RPMI7951 (cell line): ENCODE data around the gene SERPINE2. TPM values are rescaled to one million over a fixed set of nuclear protein-coding genes. Genes with fewer than 3 reads are reported as not detected.

Source experiments
- DNase-seq: peaks from one replicate; pipeline ENCODE4 v3.0.0-alpha.2; 2012; ENCODE audit warnings: low read depth
- total RNA-seq: library from RNA; depleted of rRNA; stranded (reverse); fragments of >200 nt; shearing (Covaris generic); gene quantifications from 2 replicates; pipeline ENCODE4 v1.2.3, GENCODE V29; 2014; rRNA removed

SERPINE2 gene, protein sequence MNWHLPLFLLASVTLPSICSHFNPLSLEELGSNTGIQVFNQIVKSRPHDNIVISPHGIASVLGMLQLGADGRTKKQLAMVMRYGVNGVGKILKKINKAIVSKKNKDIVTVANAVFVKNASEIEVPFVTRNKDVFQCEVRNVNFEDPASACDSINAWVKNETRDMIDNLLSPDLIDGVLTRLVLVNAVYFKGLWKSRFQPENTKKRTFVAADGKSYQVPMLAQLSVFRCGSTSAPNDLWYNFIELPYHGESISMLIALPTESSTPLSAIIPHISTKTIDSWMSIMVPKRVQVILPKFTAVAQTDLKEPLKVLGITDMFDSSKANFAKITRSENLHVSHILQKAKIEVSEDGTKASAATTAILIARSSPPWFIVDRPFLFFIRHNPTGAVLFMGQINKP
- 134 and 173 TPM in 2 replicates for total RNA-seq

DNA sequence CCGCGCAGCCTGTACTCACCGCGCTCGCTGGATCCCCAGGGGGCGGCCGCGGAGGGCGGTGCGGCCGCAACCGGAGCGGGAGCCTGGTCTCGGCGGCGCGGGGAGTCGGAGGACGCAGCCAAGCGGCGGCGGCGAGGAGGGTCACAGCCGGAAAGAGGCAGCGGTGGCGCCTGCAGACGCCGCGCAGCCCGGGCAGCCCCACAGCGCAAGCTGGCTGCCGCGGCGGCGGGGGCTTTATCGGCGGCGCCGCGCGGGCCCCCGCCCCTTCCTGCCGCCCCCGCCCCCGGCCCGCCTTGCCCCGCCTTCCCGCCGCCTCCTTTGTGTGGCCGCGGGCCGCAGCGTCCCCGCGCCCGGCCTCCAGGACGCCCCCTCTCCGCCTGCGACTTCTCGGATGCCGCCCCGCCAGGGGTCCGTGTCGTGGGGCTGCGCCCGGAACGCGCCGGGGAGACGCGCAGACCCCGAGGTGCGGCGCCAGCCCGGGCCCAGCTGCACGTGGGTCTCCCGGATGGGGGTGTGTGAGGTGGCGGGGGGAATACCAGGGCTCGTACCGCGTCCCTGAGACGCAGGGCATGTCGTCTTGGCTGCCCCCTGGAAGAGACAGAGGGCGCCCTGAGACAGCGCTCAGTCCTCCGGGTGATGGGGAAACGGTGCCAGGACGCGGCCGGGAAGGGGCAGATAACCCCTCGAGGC, at the start of gene SERPINE2:
SERPINE2 (minus strand) TSS at position 207 of the 690 bp plus-strand sequence. CDS start 37,386 bp downstream, outside the sequence.
- peak; percentile 82 for DNase-seq

DNA sequence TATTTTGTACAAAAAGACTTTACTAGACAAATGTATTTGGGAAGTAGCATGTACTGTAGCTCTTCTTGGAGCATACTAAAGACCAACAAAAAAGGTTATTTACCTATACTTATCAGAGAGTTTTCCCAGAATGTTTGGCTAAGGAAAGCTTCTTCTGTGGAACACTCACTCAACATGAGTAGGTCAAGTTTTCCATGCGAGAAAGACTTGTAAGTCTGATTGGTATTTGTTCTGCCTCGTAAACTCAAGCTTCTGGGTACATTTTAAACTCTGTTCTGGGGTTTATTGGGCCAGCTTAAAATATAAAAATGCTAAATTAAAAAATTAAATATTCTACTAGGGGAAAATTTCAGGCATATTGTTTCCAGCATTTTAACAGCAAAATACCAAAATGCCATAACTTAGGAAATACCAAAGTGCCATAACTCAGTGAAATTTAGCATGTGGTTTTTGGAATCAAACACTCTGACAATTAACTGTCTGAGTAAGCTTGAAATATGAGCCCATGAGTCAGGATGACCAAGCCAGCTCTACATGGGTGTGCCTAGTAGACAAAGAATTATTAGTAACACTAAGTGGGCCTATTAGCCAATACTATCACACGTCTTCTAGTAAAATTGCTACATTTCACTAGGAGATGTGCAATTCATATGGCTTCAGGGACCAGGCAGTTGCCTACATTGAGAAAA, 47.3 kb upstream of the SERPINE2 start:
- DNase-seq, result peak; percentile 90

DNA sequence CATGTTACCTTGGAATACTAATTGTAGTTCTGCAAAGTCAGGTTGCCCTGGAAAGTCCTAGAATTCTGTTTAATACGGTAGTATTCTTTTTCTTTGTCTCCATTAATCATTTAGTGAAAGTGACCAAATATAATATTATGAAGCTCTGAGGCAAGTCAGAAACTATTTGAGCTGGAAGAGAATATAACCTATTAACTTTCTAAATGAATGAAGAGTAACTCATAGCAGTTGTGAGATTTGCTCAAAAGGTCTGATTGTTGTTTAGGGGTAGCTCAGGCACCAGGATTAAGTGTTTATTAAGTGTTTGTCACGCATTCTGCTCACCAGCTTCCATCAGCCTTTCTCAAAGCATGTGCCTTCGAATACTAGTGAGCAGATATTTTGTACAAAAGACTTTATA, 46.7 kb upstream of the SERPINE2 start:
- DNase-seq, result no peak

DNA sequence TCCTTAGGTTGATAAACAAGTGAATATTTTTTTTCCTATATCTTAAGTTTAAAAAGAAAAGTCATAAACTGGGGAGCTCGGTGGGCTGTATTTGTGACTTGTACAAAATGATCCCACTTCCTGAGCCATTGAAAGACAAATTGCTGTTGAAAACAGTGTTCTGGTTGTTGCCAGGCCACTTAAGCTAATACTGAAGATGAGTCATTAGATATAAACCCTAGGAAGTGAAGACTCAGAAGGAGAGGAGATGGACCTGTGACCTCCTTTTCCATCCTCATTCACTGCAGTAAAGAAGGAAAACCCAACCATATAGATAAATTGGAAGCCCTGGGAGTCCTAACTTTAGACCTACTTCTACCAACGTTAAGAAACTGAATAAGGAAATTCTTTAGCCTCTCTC, 46.2 kb upstream of the SERPINE2 start:
- DNase-seq, result peak; percentile 81

DNA sequence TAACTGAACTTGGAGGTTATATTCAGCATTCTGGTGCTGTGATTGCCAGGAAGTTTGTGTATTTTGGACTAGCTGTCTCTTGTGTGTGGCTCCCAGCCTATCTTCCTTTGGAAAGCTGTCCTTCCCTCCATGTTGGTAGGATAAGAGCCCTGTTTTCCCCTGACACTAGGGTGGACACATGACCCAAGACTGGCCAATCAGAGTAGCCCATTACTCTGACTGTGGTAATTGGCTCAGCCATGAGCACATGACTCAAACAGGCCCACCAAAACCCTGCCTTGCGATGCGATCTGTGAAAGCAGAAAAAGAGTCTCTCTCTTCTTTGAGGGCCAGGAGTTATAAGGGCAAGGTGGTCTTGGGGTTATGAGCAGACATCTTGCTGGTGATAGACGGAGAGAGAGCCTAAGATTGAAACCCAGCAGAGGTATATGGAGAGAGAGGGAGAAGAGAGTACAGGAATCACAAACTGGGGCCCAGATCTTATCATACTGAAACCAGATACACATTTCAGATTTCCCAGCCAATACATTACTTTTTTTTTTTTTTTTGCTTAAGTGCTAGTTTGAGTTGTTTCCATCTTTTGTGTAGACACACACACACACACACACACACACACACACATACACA, 45.3 kb upstream of the SERPINE2 start:
- no peak for DNase-seq

DNA sequence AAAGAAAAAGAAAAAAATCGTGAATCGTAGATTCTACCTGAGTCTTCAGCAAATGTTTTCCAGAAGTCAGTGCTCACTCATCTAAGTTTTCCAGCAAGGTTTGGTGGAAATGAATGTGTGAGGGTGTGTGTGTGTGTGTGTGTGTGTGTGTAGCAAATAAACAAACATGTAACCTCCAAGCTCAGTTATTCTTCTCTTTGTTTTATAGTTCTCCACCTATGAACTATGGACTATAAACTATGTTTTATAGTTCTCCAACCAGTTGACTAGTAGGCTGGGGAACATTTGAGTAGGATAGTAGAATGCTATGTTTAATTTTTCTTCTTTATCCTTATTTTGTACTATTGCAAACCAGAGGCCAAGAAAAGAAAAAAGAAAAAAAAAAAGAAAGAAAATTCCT, 44.6 kb upstream of the SERPINE2 start:
- no peak for DNase-seq

DNA sequence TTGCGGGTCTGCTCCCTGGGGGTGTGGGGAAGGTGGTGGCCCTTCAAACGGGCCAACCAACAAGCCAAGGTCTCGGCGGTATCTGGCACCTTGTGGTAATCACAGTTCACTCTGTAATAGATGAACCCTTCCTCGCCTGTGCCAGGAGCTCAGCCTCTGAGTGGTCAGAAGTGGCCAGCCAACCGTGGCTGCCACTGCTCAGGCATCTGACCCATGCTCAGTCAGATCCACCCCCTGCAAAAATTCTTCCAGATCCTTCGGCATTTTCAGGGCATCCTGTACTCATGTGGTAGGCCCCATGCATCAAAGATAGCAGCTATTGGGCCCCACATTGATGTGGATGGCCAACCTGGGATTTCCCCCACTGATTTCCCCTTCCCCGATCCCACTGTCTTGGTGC, 39.6 kb upstream of the SERPINE2 start:
- no peak for DNase-seq

DNA sequence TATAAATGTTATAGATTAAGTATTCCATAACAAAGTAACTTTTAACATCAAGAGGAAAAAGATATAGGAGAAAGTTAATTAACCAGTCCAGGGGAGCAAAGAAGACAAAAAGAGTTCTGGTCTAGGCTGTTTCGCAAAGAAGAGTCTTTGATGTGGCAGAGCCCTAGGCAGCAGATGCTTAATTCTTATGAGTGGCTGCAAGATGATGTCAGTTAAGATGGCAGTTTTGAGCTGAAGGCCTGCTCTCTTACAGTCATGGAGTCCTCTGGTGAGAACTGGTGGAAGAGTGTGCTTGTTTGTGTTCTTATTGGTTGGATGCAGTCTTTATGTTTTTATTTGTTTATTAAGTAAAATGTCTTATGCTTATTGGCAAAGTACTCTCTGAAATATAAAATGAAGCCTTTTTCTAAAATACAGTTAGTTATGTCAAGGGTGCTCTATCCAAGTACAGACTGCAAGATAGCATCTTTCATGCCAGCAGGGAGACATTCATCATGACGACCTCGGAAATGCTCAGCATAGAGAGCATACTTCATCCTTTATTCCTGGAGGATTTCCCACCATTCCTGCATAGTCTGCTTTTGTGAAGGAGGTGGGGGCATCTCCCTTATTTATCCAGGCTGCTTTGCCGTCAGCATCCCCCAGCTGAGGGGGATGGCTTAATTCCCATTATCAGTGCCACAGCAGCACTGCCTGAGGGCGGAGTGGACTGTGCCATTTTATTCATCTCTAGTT, 38.9 kb upstream of the SERPINE2 start:
- no peak for DNase-seq

DNA sequence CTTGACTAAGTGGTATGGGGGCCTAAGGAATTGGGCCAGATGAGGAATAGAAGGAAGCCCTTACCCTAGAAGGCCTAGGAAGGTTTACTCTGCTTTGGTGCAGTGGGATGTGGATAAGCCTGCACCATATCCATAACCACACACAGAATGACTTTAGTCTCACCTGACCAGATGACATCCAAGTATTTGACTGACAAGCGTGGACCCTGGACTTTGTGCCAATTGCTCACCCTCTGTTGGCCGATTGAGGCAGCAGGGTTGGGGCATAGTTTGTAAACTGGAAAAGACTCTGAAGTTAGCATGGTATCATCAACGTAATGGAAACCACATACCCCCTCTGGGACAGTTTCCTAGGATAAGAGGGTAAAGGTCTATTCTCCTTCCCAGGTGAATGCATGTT, 36.5 kb upstream of the SERPINE2 start:
- DNase-seq, result no peak

DNA sequence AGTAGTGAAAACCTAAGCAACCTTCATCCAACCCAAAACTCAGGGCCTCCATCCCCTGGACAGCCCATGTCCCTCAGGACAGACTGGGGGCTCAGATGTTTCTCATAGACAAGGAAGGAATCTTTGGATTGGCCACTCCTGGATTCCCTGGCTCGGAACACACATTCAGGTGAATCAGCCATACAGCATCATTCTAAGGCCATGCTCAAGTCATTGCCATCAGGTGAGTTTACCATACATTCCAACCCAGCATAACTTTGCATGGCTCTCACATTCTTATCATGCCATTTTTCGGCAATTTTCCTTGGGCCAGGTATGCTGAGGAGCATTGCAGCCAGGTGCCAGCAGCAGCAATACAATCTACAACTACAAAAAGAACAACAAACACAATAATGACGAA, 34.6 kb upstream of the SERPINE2 start:
- DNase-seq, result no peak

DNA sequence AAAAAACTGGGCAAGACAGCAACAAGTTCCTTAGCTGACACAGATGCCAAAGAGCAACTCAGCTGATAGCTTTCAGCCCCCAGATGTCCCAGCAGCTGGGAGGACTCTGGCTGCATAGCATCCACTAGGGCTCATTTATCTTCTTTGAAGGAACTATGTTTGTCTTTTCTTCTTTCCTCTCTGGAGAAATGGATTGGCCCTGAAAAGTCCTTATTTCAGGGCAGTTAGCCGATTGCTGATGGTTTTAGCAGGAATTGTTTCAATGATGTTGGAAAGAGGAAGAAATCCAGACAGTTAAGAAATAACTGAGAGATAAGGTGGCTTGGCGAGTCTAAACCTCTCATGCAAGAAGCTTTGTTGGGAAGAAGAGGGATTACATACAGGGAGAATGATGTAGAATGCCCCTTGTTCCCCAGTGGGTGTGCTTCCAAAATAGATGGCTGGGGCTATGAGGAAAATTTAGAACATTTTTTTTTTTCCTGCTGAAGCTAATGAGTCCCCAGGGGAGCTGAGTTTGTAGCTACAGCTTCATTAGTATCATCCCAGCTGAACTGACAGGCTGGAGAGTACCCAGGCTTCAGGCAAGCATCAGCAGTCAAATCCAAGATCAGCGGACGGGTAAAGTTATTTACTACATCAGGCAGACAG, 33.6 kb upstream of the SERPINE2 start:
- no peak for DNase-seq

DNA sequence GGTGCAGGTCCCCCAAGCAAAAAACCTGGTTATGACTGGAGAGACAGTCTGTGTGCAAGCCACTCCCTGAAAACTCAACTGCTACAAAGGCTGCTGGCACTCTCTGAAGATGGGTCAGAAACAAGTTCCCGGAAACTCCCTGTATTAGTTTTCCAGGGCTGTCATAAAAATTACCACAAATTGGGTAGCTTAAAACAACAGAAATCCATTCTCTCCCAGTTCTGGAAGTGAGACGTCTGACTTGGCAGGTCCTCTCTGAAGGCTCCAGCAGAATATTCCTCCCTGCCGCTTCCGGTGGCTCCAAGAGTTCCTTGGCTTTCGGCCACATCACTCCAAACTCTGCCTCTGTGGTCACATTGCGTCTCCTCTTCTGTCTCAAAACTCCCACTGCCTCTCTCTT, 30.1 kb upstream of the SERPINE2 start:
- no peak for DNase-seq

DNA sequence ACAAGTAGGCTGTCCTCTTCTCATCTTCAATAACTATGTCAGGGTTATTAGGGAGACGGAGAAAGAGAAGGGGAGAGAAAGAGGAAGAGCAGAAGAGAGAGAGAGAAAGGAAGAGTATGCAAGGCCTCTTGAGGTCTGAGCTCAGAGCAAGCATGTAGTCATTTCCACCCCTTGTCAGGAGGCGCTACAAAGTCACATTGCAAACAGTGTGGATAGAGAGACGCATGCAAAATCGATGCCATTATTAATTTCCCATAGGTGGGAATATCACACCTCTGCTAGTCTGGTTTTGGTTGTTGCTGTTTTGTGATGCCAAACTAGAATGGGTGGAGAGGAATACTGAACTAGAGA, 24.2 kb upstream of the SERPINE2 start:
- DNase-seq, result no peak

DNA sequence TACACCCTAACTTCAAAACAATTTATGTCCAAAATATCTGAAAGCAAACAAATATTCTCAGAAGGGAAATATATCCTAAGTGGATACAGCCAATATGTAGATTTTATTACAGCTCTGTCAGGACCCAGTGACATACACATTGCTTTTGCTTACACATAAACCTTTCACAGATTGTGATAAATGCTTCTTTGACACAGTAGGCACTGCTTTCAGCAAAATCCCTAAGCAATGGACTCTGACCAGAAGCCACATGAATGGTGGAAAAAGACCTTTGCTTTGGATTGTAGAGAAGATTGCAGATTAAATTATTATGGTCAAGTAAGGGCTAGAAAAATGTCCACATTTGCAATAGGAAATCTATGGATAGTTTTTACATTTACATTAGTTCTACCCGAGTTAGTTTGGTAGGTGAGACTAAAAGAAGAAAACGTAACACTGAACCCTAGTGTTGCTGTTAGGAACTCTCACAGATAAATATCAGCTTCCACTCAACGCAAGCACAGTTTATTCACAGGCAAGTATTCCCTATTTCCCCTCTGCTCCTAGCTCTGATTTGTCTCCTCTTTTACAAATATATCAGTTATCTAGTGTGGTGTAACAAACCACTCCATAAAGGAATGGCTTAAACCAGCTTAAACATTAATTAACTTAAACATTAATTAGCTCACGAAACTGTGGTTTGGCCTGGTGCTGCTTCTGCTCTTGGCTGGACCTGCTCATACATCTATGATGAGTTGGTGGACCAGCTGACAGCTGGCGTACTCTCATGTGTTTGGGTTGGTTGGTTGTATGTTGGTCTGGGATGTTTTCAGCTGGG, 23.6 kb upstream of the SERPINE2 start:
- no peak for DNase-seq

DNA sequence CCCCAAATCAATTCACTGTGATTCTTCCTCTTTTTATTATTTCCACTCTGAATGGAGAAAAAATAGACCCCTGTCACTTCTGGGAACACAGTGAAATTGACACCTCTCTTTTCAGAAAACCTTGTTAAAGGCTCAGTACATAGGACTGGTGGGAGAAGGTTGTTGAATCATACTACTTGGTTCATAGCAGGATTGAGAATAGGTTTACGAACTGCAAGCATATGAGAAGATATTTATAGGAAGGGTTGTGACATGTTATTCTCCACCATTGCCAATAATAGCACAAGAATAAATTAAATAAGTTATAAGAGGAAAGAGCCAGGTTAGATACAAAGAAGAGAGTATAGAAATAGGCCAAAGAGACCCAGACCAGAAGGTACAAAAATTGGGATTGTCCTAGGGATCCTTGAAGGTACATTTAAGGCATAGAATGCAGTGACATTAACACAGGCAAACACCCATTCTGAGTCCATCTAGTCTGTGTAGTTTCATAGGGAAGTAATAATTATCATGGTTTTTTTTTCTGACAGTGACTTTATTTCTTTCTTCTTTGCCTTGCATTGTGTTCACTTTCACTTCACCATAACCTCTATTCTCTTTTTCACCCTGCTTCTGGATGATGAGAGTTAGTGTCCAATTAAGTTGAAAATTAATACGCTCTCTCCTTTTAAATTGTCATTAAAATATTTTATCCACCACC, 21.8 kb upstream of the SERPINE2 start:
- DNase-seq, result no peak

DNA sequence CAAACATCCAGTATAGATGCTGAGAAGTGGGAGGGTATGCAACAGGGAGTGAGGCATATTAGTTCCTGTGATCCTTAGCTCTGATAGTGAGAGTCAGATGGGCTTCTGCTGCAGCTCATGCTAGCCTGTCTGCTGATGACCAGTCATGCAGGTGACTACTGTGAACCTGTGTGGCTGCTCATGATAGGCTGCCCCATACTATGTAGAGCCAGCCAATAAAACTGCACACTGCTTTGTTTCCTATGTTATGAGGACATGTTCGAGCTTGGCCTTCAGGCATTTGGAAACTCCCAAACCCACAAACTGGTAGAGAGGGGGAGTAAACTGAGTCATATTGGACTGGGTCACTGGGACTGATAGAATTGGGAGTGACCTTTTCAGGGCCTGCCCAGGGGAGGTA, 20.1 kb upstream of the SERPINE2 start:
- no peak for DNase-seq

DNA sequence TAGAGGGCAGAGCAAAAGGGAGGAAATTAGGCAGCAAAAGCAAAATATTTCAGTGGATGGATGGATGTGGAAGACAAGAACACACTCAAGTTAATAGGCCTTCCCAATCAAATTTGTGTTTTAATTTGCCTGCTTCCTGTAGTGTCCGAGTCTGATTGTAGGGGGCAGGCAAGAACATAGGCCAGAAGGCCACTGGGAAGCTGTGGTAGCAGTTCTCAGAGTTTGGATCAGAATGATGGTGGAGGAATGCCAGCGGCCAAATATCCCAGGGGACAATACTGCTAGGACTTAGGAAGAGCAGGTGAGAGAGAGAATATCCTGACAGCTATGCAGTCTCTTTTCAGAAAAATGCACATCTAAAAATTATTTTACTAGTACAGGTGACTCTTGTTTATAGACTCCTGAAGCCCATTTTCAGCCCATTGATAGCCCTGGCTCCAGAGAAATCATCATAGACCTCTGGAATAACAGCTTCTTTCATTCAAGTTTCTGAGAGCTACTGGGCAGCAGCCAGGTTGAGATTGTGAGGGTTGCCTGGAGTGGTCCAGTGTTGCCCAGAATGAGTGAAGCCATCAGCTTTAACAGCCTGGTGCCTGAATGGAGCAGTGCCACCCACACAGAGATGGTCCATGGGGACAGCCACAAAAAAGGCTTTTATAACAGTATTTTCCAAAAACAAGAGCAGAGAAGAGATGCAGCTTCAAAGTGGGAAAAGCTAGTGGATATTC, 19.1 kb upstream of the SERPINE2 start:
- no peak for DNase-seq

DNA sequence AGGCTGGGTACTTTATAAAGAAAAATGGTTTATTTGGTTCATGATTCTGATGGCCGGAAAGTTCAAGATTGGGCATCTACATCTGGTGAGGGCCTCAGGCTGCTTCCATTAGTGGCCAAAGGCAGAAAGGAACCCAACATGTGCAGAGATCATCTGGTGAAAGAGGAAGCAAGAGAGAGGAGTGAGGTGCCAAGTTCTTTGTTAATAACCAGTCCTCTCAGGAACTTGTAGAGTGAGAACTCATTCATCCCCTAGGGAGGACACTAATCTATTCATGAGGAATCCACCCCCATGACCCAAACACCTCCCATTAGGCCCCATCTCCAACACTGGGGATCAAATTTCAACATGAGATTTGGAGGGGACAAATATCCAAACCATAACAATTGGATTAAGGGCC, 17.8 kb upstream of the SERPINE2 start:
- no peak for DNase-seq

DNA sequence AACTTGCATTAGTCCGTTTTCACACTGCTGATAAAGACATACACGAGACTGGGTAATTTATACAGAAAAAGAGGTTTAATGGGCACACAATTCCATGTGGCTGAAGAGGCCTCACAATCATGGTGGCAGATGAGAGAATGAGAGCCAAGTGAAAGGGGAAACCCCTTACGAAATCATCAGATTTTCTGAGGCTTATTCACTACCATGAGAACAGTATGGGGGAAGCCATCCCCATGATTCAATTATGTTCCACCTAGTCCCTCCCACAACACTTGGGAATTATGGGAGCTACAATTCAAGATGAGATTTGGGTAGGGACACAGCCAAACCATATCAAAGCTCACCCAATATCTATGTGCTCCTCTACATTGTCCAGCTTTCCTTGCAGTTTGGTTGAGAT, 16.0 kb upstream of the SERPINE2 start:
- DNase-seq, result peak; percentile 13
